Activated T-helper 1 cell treated with anti-CD3 and anti-CD28 coated beads, Interleukin-12 subunit alpha, Interleukin-12 subunit beta, Interleukin-2, Interleukin-4 antibody, amounts not matched to agents 30 ng/mL and 10 ng/mL and 1 ng/mL, durations not matched to agents 14 hours and 24 hours and 36 hours (primary cell): ENCODE results near the gene LHX6. TPM values are rescaled to one million over a fixed set of nuclear protein-coding genes. Genes with fewer than 3 reads are reported as not detected.

Source experiments
- DNase-seq: peaks from one replicate; pipeline ENCODE4 v3.0.0; 2021; ENCODE audit warnings: low spot score
- H3K27ac Mint-ChIP-seq: one replicate; pipeline ENCODE4 v1.8.0; 2021; ENCODE audit warnings: mild to moderate bottlenecking, mixed read lengths
- H3K27me3 Mint-ChIP-seq: one replicate; pipeline ENCODE4 v1.8.0; 2022; ENCODE audit warnings: mild to moderate bottlenecking, moderate library complexity, mixed read lengths; ENCODE audit not compliant: insufficient read depth
- H3K36me3 Mint-ChIP-seq: one replicate; pipeline ENCODE4 v1.8.0; 2021; ENCODE audit warnings: low read depth, mixed read lengths
- H3K4me1 Mint-ChIP-seq: one replicate; pipeline ENCODE4 v1.8.0; 2021; ENCODE audit warnings: low read depth, mixed read lengths
- H3K4me3 Mint-ChIP-seq: one replicate; pipeline ENCODE4 v1.8.0; 2021; ENCODE audit warnings: mild to moderate bottlenecking, moderate library complexity, mixed read lengths
- H3K9me3 Mint-ChIP-seq: one replicate; pipeline ENCODE4 v1.8.0; 2021; ENCODE audit warnings: mixed read lengths
- intact Hi-C: fragments of 100-400 bp; cut with micrococcal nuclease; formaldehyde crosslinking; loops from one replicate; pipeline ENCODE4 v1.15.1; 2024
- total RNA-seq: library from RNA; stranded (reverse); gene quantifications from 2 replicates; pipeline ENCODE4 v1.2.3, GENCODE V29; 2022

Gene LHX6
- 0.08 TPM in 1 of 2 replicates, not detected in the other for total RNA-seq

DNA sequence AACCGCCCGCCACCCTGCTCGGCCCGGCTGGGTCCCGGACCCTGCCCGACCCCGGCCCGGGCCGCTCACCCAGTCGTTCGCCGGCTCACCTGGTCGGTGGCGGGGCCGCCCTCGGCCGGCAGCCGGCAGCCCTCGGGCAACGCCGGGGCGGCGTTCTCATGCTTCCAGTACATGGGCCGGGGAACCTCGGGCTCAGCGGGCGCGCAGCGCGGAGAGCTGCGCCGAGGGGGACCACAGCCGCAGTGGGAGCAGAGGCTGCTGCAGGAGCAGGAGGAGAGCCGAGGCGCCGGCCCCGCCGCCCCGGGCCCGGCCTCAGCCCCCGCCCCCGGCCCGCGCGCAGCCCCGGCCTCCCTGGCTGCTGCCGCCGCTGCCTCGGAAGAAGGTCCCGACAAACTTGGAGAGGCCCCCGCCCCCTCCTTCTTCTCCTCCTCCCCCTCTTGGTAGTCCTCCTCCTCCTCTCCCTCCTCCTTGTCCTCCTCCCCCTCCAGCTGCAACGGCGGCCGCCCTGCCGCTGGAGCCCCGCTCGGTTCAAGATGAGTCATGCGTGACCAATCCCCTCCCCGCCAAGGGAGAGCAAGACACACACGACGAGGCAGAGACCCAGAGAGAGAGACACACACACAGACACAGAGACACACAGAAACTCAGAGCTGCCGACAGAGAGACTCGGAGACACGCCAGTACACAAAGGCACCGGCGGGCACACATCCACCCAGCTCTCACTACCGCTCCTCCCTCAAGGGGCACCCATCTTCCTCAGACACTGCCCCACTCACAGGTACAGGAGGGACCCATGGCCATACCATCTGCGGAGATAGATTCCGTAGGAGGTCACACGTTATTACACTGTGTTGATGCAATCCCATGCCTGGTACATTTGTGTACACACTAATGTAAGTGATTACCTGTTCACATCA is at the start of gene LHX6:
TSS of gene LHX6 (minus strand) at position 390 of the 917 bp plus-strand sequence. CDS start at position 173, 217 bp downstream.
- Mint-ChIP-seq H3K36me3 (no peaks in the 10 kb centered on the region), H3K4me3 (no peak within 1 kb of the TSS), H3K4me1 (no peaks in the 10 kb centered on the region), H3K27ac (no peak within 1 kb of the TSS), H3K9me3 (no peaks in the 10 kb centered on the region), H3K27me3 (peaks cover 32% of the 10 kb centered on the region)
- DNase-seq, result no peak
- intact Hi-C loops, result no loop called here

DNA sequence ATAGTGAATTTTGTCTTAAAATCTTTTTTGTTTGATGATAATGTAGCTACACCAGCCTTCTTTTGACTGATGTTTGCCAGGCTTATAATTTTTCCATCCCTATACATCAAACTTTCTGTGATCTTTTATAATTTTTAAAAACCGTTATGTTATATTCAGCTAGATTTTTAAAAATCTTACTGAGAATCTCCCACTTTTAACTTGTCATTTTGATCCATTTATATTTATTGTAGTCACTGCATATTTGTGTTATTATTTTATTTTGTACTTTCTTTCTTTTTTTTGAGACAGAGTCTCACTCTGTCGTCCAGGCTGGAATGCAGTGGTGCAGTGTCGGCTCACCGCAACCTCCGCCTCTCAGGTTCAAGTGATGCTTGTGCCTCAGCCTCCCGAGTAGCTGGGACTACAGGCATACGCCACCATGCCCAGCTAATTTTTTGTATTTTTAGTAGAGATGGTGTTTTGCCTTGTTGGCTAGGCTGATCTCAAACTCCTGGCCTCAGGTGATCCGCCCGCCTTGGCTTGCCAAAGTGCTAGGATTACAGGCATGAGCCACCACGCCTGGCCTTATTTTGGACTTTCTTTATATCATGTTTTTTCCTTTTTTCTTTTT is 48.6 kb upstream of the LHX6 start:
- H3K4me3 Mint-ChIP-seq, result no peak overlapping the region
- no peaks in the 10 kb centered on the region for H3K27me3 Mint-ChIP-seq
- H3K27ac Mint-ChIP-seq, result no peak overlapping the region
- peaks cover 37% of the 10 kb centered on the region for H3K36me3 Mint-ChIP-seq
- no peaks in the 10 kb centered on the region for H3K4me1 Mint-ChIP-seq
- no peak for DNase-seq
- intact Hi-C loops, result no loop called here
- peaks cover 6% of the 10 kb centered on the region for H3K9me3 Mint-ChIP-seq

DNA sequence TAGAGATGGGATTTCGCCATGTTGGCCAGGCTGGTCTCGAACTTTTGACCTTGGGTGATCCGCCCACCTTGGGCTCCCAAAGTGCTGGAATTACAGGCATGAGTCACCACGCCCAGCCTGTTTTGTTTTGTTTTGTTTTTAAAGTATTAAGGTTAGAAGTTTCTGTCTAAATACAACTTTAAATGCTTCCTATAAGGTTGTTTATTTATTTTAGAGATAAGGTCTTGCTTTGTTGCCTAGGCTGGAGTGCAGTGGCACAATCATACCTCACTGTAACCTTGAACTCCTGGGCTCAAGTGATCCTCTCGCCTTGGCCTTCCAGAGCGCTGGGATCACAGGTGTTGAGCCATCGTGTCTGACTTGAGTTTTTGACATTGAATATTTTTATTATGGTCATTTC is 47.3 kb upstream of the LHX6 start:
- H3K36me3 Mint-ChIP-seq, result peaks cover 37% of the 10 kb centered on the region
- H3K27ac Mint-ChIP-seq, result no peak overlapping the region
- no peak overlapping the region for H3K4me3 Mint-ChIP-seq
- peaks cover 6% of the 10 kb centered on the region for H3K9me3 Mint-ChIP-seq
- H3K27me3 Mint-ChIP-seq, result no peaks in the 10 kb centered on the region
- no peaks in the 10 kb centered on the region for H3K4me1 Mint-ChIP-seq
- intact Hi-C loops, result no loop called here
- DNase-seq, result no peak

DNA sequence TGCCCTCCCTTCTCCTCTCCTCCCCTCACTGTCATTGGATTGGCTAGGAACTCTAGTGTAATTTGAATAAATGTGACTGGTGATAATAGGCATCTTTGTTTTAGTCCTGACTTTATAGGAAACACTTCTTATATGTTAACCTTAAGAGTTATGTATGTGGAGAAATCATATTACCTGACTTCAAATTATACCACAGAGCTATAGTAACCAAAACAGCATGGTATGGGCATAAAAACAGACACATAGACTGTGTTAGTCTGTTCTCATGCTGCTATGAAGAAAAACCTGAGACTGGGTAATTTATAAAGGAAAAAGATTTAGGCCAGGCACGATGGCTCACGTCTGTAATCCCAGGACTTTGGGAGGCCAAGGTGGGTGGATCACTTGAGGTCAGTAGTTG is 45.3 kb upstream of the LHX6 start:
- Mint-ChIP-seq H3K4me3 (no peak overlapping the region), H3K9me3 (peaks cover 6% of the 10 kb centered on the region), H3K27ac (no peak overlapping the region), H3K27me3 (no peaks in the 10 kb centered on the region), H3K36me3 (peaks cover 37% of the 10 kb centered on the region), H3K4me1 (no peaks in the 10 kb centered on the region)
- intact Hi-C loops, result no loop called here
- no peak for DNase-seq

DNA sequence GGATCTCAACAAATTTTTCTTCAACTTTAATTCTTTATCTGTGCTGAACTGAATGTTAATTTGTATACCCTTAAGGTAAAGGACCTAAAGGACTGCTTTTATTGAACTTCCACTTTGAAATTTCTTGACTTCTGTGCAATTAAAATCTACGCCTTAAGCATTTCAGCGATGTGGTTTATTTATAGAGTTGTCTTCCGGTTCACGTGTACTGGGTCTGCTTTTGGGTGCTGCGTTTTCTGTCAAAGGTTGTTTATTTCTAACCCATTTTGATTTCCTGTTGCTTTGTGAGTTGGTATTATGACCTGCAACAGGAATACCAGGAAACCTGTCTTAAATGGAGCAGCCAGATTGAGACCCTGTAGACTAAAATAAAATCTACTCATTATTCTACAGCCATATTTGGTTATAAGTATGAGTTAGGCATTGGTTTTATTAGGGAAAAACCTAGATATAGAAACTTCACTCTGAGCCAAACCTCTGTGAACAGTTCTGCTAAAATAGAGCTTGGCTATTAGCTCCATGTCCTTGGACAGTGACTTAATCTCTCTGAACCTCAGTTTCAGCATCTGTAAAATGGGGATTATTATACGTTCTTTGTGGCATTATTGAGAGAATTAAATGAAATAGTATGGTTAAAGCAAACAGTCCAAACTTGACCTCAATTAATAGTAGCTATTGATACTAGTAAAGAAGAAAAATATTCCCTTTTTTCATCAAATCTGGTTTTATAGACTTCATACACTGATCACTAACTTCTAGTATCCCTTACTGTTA is 39.5 kb upstream of the LHX6 start:
- no peaks in the 10 kb centered on the region for H3K27me3 Mint-ChIP-seq
- peaks cover 20% of the 10 kb centered on the region for H3K4me1 Mint-ChIP-seq
- no peak overlapping the region for H3K4me3 Mint-ChIP-seq
- peaks cover 23% of the 10 kb centered on the region for H3K36me3 Mint-ChIP-seq
- no peaks in the 10 kb centered on the region for H3K9me3 Mint-ChIP-seq
- no peak for DNase-seq
- intact Hi-C loops, result loop anchor here (5.0 to 10.0 kb wide), 3 partner anchors 143 to 1476 kb away; partner anchors contain the start of genes FBXW2 and RC3H2
- no peak overlapping the region for H3K27ac Mint-ChIP-seq

DNA sequence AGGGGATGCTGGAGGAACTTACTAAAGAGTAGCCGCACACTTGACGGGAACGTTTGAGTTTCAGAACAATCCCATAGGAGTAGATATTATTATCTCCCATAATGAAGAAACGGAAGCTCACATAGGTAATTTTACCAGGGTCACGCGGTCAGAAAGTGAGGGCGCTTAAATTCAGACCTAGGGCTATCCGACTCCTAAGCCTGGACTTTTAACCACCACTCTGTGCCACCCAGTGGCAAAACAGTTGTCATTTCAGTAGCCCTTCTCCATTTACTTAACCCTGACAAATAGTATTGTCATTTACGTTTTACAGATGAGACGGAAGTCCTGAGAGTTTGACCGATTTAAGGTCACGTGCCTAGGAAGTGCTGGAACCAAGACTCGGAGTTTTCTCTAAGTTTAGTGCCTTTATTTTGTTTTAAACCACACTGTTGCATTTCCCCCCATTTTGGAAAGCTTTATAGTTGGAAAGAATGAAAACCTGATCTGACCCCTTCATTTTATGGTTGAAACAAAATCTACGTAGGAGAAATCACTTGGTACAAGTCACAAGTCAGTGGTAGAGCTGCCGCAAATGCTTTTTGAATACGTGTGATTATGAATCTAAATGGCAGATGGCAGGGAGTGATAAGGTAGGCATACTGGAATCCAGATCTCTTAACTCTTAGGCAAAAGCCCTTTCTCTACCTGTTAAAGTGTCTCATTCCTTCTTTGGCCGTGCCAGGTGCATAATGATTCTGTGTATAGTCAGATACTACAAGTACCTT is 36.6 kb upstream of the LHX6 start:
- peak; percentile 6 for DNase-seq
- Mint-ChIP-seq H3K4me1 (peaks cover 38% of the 10 kb centered on the region), H3K9me3 (no peaks in the 10 kb centered on the region), H3K27ac (peak overlapping the region; percentile 100), H3K4me3 (peak overlapping the region; percentile 97), H3K27me3 (no peaks in the 10 kb centered on the region), H3K36me3 (peaks cover 17% of the 10 kb centered on the region)
- intact Hi-C loops, result loop anchor here (2.0 to 10.0 kb wide), 6 partner anchors 141 to 1473 kb away; partner anchors contain the start of genes FBXW2, PDCL, RC3H2 and TTLL11

DNA sequence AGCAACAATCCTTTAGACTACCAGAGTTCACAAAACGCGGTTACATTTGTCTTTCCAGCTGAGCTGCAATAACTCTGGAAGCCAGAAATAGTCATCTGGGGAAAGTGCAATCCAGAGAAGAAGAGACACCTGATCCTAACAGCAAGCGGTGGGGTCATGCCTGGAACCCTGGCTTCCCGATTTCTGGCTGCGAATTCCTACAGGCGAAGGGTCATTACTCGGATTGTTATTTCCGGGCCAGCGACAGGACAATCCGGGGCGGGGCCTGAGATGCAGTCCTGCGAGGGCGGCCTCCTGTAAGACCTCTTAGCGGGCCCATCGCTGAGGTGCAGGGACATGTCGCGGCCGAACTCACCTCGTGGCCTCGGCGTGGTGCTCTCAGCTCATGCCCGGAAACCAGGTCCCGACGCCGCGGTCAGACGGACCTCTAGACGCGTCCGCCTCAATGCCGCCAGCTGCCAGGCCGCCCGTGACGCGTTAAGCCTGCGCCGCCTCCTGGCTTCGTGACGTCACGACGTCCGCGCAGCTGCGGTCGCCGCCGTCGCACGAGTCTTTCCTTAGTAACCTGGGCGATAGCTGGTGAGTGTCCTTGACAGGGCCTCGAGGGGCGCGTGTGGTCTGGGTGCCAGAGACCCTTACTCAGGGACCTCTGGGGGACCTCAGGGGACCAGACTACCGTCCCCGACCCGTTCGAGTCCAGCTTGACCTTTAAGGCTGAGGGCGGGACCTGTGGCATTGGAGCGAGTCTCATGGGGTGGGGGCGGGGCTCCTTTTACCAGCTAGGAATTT is 35.8 kb upstream of the LHX6 start, which contains the start of the genes MRRF and RBM18:
TSS of gene MRRF (plus strand) at position 523 of the 789 bp plus-strand sequence. CDS start 6,010 bp downstream, outside the sequence.
TSS of gene RBM18 (minus strand) at position 481 of the 789 bp plus-strand sequence. CDS start 3,348 bp downstream, outside the sequence.
- no peaks in the 10 kb centered on the region for H3K27me3 Mint-ChIP-seq
- H3K4me3 Mint-ChIP-seq, result peak within 1 kb of the TSS; percentile 97
- peak within 1 kb of the TSS; percentile 100 for H3K27ac Mint-ChIP-seq
- no peaks in the 10 kb centered on the region for H3K9me3 Mint-ChIP-seq
- H3K36me3 Mint-ChIP-seq, result peaks cover 18% of the 10 kb centered on the region
- intact Hi-C loops, result loop anchor here (1.0 to 10.0 kb wide), 10 partner anchors 50 to 1472 kb away; partner anchors contain the start of genes FBXW2, MORN5, NDUFA8 and PDCL
- peak; percentile 89 for DNase-seq
- H3K4me1 Mint-ChIP-seq, result peaks cover 38% of the 10 kb centered on the region

DNA sequence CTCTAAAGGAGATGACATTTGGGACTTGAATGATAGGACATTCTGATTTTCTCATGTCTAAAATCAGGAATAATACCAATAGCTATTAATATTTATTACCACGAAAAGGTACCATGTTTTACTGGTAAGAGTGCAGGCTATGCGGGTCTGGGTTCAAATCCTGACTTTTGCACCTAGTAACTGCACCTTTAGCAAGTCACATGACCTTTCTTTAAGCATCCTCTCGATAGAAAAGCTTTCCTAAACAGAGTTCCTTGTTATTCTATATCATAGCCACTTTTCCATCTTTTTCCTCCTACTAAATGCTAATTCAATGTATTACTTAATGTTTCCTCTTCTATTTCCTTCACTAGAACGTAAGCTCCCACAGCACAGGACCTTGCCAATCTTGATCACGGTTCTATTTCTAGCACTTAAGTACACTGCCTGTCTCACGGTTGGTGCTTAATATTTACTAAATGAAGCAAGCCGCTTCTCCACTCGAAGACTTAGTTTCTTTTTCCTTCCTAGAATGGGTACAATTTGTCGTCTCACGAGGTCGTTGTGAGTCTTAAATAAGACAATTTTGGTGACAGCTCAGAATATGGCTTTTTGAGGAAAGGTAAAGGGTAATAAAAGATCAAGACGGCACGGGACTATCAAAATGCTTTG is 35.1 kb upstream of the LHX6 start:
- no peaks in the 10 kb centered on the region for H3K27me3 Mint-ChIP-seq
- peaks cover 23% of the 10 kb centered on the region for H3K36me3 Mint-ChIP-seq
- intact Hi-C loops, result loop anchor here (1.0 to 10.0 kb wide), 10 partner anchors 50 to 641 kb away; partner anchors contain the start of genes MORN5, NDUFA8, PDCL and RC3H2
- DNase-seq, result no peak
- H3K4me1 Mint-ChIP-seq, result peaks cover 38% of the 10 kb centered on the region
- H3K9me3 Mint-ChIP-seq, result no peaks in the 10 kb centered on the region
- peak overlapping the region; percentile 97 for H3K4me3 Mint-ChIP-seq
- H3K27ac Mint-ChIP-seq, result peak overlapping the region; percentile 100

DNA sequence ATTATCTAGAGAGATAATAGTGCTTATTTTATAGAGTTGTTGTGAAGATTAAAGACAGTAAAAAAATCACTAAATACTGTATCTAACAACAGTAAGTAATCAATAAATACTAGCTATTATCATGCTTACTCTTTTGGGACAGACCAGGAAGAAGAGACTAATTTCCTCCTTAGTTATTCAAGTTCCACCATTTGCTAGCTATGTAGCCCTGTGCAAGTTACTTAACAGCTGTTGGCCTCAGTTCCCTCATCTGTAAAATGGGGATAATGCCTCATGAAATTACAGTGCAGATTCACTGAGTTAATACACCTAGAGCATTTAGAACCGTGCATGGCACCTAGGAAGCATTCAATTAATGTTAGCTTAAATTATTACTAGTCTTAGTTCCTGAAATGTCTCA is 33.3 kb upstream of the LHX6 start:
- H3K36me3 Mint-ChIP-seq, result peaks cover 25% of the 10 kb centered on the region

DNA sequence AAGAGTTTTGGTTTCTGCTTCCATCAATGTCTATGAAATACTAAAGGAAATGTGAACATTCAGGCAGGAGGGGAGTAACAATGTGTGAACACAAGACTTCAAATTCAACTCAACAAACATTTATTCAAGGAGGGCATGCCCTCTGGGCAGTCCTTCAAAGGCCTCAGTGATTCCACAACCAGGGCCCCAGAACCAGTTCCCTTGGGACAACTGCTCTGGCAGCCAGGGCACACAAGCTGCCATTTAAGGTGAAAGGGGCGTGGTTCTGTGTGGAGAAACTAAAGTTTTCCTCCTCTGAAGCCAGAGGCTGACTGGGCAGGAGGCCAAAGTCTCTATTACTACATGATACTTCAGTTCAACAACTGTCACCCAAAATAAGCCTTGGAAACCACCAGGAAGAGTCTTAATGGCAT is 32.7 kb upstream of the LHX6 start:
- intact Hi-C loops, result loop anchor here (10.0 kb wide), 2 partner anchors 137 to 643 kb away; partner anchors contain the start of gene RC3H2
- Mint-ChIP-seq H3K27ac (no peak overlapping the region), H3K4me3 (no peak overlapping the region)

More for the DNA sequence above, 33.3 kb upstream of the LHX6 start:
- no peaks in the 10 kb centered on the region for H3K27me3 Mint-ChIP-seq
- H3K4me3 Mint-ChIP-seq, result peak overlapping the region; percentile 61
- no peaks in the 10 kb centered on the region for H3K9me3 Mint-ChIP-seq
- H3K27ac Mint-ChIP-seq, result no peak overlapping the region
- intact Hi-C loops, result loop anchor here (10.0 kb wide), 2 partner anchors 137 to 643 kb away; partner anchors contain the start of gene RC3H2
- DNase-seq, result no peak
- peaks cover 44% of the 10 kb centered on the region for H3K4me1 Mint-ChIP-seq

More for the DNA sequence above, 32.7 kb upstream of the LHX6 start:
- no peaks in the 10 kb centered on the region for H3K27me3 Mint-ChIP-seq
- peaks cover 25% of the 10 kb centered on the region for H3K36me3 Mint-ChIP-seq
- no peak for DNase-seq
- H3K9me3 Mint-ChIP-seq, result no peaks in the 10 kb centered on the region
- H3K4me1 Mint-ChIP-seq, result peaks cover 44% of the 10 kb centered on the region
